OCI-LY7 (cell line): ENCODE data around the gene DUSP2. TPM values are rescaled to one million over a fixed set of nuclear protein-coding genes. Genes with fewer than 3 reads are reported as not detected.
A peak's percentile ranks its signal among the peaks of the same experiment; 100 is the strongest.

Experiments
- Bru-seq: library from RNA; stranded (reverse); fragments of 400-500 nt; gene quantifications from one replicate; lab custom pipeline; 2021; lab: Mats Ljungman, UMichigan
- BruChase-seq, 2 experiments: library from RNA; stranded (reverse); fragments of 400-500 nt; gene quantifications; one replicate each; lab custom pipeline; 2021; lab: Mats Ljungman, UMichigan
- BruUV-seq: library from RNA; stranded (reverse); fragments of 400-500 nt; replicated peaks from 2 replicates; lab custom pipeline; 2021; lab: Mats Ljungman, UMichigan
- CTCF ChIA-PET: fragments of 300-600 bp; sonication (Branson Sonifier 250); formaldehyde crosslinking; loops from one replicate; lab custom pipeline; 2022; ENCODE audit warnings: antibody characterized with exemption; ENCODE audit not compliant: unreplicated experiment; lab: Charles Lee
- POLR2A ChIA-PET: fragments of 300-600 bp; sonication (Branson Sonifier 250); formaldehyde crosslinking; loops from one replicate; lab custom pipeline; 2022; ENCODE audit warnings: antibody characterized with exemption; lab: Charles Lee
- DNase-seq: peaks from one replicate; pipeline ENCODE4 v3.0.0-alpha.2; 2015; ENCODE audit warnings: low spot score
- H2AFZ ChIP-seq: fragments of 200-600 bp; sonication (generic), shearing (Covaris generic); 2 replicates; pipeline ENCODE4 v1.6.1; 2014; ENCODE audit warnings: mild to moderate bottlenecking, antibody characterized with exemption, low read length, moderate library complexity
- H3K27ac ChIP-seq: fragments of 200-600 bp; sonication (generic); 2 replicates; pipeline ENCODE4 v1.5.1; 2014; ENCODE audit warnings: mixed run types, low read depth, mild to moderate bottlenecking, moderate library complexity, low read length, inconsistent platforms; ENCODE audit not compliant: poor library complexity, severe bottlenecking
- H3K36me3 ChIP-seq: fragments of 200-600 bp; sonication (generic); 2 replicates; pipeline ENCODE4 v1.6.1; 2014; ENCODE audit warnings: mild to moderate bottlenecking, antibody characterized with exemption, low read length, moderate library complexity, mixed read lengths; ENCODE audit not compliant: insufficient read depth
- H3K4me1 ChIP-seq: fragments of 200-600 bp; sonication (generic); 2 replicates; pipeline ENCODE4 v1.5.1; 2014; ENCODE audit warnings: mild to moderate bottlenecking, low read length; ENCODE audit not compliant: insufficient read depth, poor library complexity, severe bottlenecking
- H3K4me2 ChIP-seq: fragments of 200-600 bp; sonication (generic); 2 replicates; pipeline ENCODE4 v1.6.1; 2014; ENCODE audit warnings: mild to moderate bottlenecking, low read length
- H3K4me3 ChIP-seq: fragments of 200-600 bp; sonication (generic); 2 replicates; pipeline ENCODE4 v1.5.1; 2014; ENCODE audit warnings: mild to moderate bottlenecking, low read depth, low read length; ENCODE audit not compliant: poor library complexity, severe bottlenecking
- H3K79me2 ChIP-seq: fragments of 200-600 bp; sonication (generic); 2 replicates; pipeline ENCODE4 v1.6.1; 2016; ENCODE audit warnings: low read depth, mild to moderate bottlenecking, low read length, moderate library complexity, mixed read lengths; ENCODE audit not compliant: insufficient read depth
- H3K9me2 ChIP-seq: fragments of 200-600 bp; sonication (generic); 2 replicates; pipeline ENCODE4 v1.6.1; 2016; ENCODE audit warnings: mild to moderate bottlenecking, low read length, mixed read lengths; ENCODE audit not compliant: insufficient read depth
- H3K9me3 ChIP-seq: fragments of 200-600 bp; sonication (generic); 2 replicates; pipeline ENCODE4 v1.6.1; 2014; ENCODE audit warnings: mild to moderate bottlenecking, mixed run types, low read length, mixed read lengths
- H4K20me1 ChIP-seq: fragments of 200-600 bp; sonication (generic); 2 replicates; pipeline ENCODE4 v1.6.1; 2014; ENCODE audit warnings: mild to moderate bottlenecking, antibody characterized with exemption, low read length, moderate library complexity, mixed read lengths; ENCODE audit not compliant: insufficient read depth
- CTCF ChIP-seq: fragments of 200-600 bp; sonication (generic); conservative IDR thresholded peaks from 2 replicates; pipeline ENCODE4 v1.5.1; 2014; ENCODE audit warnings: mild to moderate bottlenecking, antibody characterized with exemption, low read length, moderate library complexity, mixed read lengths
- EZH2phosphoT487 ChIP-seq: fragments of 200-600 bp; sonication (generic); IDR thresholded peaks from 2 replicates; pipeline ENCODE4 v1.6.1; 2018; ENCODE audit warnings: low read depth, borderline replicate concordance, mild to moderate bottlenecking, mixed run types, antibody characterized with exemption, low read length, moderate library complexity, mixed read lengths
- intact Hi-C: fragments of 100-400 bp; cut with micrococcal nuclease; formaldehyde crosslinking; loops from one replicate; pipeline ENCODE4 v1.10.0; 2022; ENCODE audit not compliant: unreplicated experiment
- long read RNA-seq: library from polyadenylated mRNA; stranded (forward); transcript quantifications from one replicate; pipeline ENCODE4 v2.0.0, GENCODE V29; 2022
- total RNA-seq, 2 experiments: library from RNA; depleted of rRNA in 1 of 2; stranded (reverse); fragments of >200 nt in 1 of 2; shearing (Covaris generic) in 1 of 2; gene quantifications; 2 replicates each; pipeline ENCODE4 v1.2.3, GENCODE V29; 2014 to 2022

Gene DUSP2
- total RNA-seq (2014; rRNA removed; shearing (Covaris generic)) (94.7 and 110 TPM in 2 replicates), total RNA-seq (2022) (31.2 and 37.3 TPM in 2 replicates), Bru-seq, nascent RNA (percentile 79 among the genes with signal in this experiment), BruChase-seq, experiment 1, labeled RNA remaining after a 6-hour chase (percentile 55 among the genes with signal in this experiment), BruChase-seq, experiment 2, labeled RNA remaining after a 2-hour chase (percentile 61 among the genes with signal in this experiment)
- long read RNA-seq, transcript DUSP2-201 (4 exons, 1,688 nt), result major isoform, 61 of 72 reads
- long read RNA-seq, partial matches to known transcripts, result 6 of 72 reads
- long read RNA-seq, other reads (novel, unspliced or antisense), result 5 of 72 reads

- TF ChIP-seq CTCF (no peak), EZH2phosphoT487 (no peak)
- peaks cover 68% of the 10 kb centered on the region for H3K4me1 ChIP-seq
These were observed at the start of gene DUSP2 for GRCh38 chr2:96145036-96145847. TSS of gene DUSP2 (minus strand) at chr2:96145440. CDS start at chr2:96145354, 86 bp downstream.

GRCh38 chr2:96191937-96192670 is 46.9 kb upstream of the DUSP2 start:
- Histone ChIP-seq H4K20me1 (peaks cover 9% of the 10 kb centered on the region; the same call in 1 of the 2 replicates), H3K9me2 (no peaks in the 10 kb centered on the region), H2AFZ (no peak overlapping the region), H3K9me3 (no peaks in the 10 kb centered on the region), H3K27ac (no peak overlapping the region), H3K4me3 (no peak overlapping the region), H3K79me2 (peaks cover 42% of the 10 kb centered on the region), H3K4me2 (no peak overlapping the region), H3K36me3 (peaks cover 84% of the 10 kb centered on the region), H3K4me1 (no peaks in the 10 kb centered on the region)
- ChIA-PET CTCF (no interaction called here), POLR2A (interaction anchor here (0.7 to 1.5 kb wide), 3 partner anchors 10 to 46 kb away, joined by 3 read pairs; no protein-coding TSS in a partner anchor)
- TF ChIP-seq CTCF (no peak), EZH2phosphoT487 (no peak)
- intact Hi-C loops, result no loop called here
- DNase-seq, result no peak
- no TSS peak for BruUV-seq

More at GRCh38 chr2:96145036-96145847, at the start of gene DUSP2:
- ChIA-PET POLR2A (interaction anchor here (0.8 to 3.1 kb wide), 3 partner anchors 11 to 30 kb away, joined by 3 to 10 read pairs (median 3); no protein-coding TSS in a partner anchor), CTCF (interaction anchor here (3.7 kb wide), 1 partner anchor 28 kb away, joined by 22 read pairs; no protein-coding TSS in a partner anchor)
- Histone ChIP-seq H3K27ac (peak within 1 kb of the TSS; percentile 97), H3K9me2 (no peaks in the 10 kb centered on the region), H2AFZ (no peak within 1 kb of the TSS), H3K9me3 (no peaks in the 10 kb centered on the region), H3K4me2 (peak within 1 kb of the TSS; percentile 98), H3K36me3 (peaks cover 33% of the 10 kb centered on the region), H3K79me2 (peaks cover 29% of the 10 kb centered on the region), H4K20me1 (no peaks in the 10 kb centered on the region), H3K4me3 (peak within 1 kb of the TSS; percentile 97)
- DNase-seq, result peak; percentile 90
- no TSS peak for BruUV-seq
- intact Hi-C loops, result loop anchor here (1.0 kb wide), 1 partner anchor 120 kb away; the partner anchor contains the start of gene TMEM127
